Small intestine (tissue), 7 donors: ENCODE measurements around the gene ERG. TPM values are rescaled to one million over a fixed set of nuclear protein-coding genes. Genes with fewer than 3 reads are reported as not detected.

Source experiments
- DNase-seq, 2 donors: peaks; one replicate each; pipeline versions ENCODE4 v3.0.0 to v3.0.0-alpha.2; 2013
- FAIRE-seq: peaks from 2 replicates; lab custom pipeline; 2012; peaks lifted over from hg19 to GRCh38; lab: Jason Lieb, UNC
- H3K27ac ChIP-seq, 3 donors: one replicate each; pipeline ENCODE4 v1.5.1; 2013; ENCODE audit warnings: low read length in 2 of 3, mild to moderate bottlenecking in 2 of 3, control low read depth in 1 of 3, inconsistent platforms in 1 of 3, low read depth in 1 of 3, moderate library complexity in 1 of 3
- H3K27me3 ChIP-seq, 3 donors: one replicate each; pipeline ENCODE4 v1.6.1; 2013; ENCODE audit warnings: low read length in 3 of 3, inconsistent platforms in 1 of 3; ENCODE audit not compliant: control insufficient read depth in 3 of 3, insufficient read depth in 3 of 3
- H3K36me3 ChIP-seq, 3 donors: one replicate each; pipeline ENCODE4 v1.6.1; 2013; ENCODE audit warnings: low read length in 3 of 3, inconsistent platforms in 1 of 3, low read depth in 1 of 3, mild to moderate bottlenecking in 1 of 3, moderate library complexity in 1 of 3; ENCODE audit not compliant: control insufficient read depth in 3 of 3, insufficient read depth in 2 of 3
- H3K4me1 ChIP-seq, 3 donors: one replicate each; pipeline ENCODE4 v1.6.1; 2013; ENCODE audit warnings: low read length in 2 of 3, inconsistent platforms in 1 of 3, low read depth in 1 of 3, mild to moderate bottlenecking in 1 of 3, moderate library complexity in 1 of 3; ENCODE audit not compliant: control insufficient read depth in 3 of 3, insufficient read depth in 2 of 3
- H3K4me3 ChIP-seq, 3 donors: one replicate each; pipeline ENCODE4 v1.5.1; 2013; ENCODE audit warnings: low read length in 3 of 3, control low read depth in 1 of 3, inconsistent platforms in 1 of 3, low read depth in 1 of 3, mild to moderate bottlenecking in 1 of 3, moderate library complexity in 1 of 3
- H3K9me3 ChIP-seq, 2 donors: one replicate each; pipeline ENCODE4 v1.6.1; 2013; ENCODE audit warnings: low read depth in 1 of 2, low read length in 1 of 2; ENCODE audit not compliant: control insufficient read depth in 2 of 2, insufficient read depth in 1 of 2
- WGBS, 3 donors: extraction: QIAGEN DNeasy Blood & Tissue Kit; methylation state at CpG; one replicate each; pipeline ENCODE4 v1.1.7; 2013; 5-methylcytosine and 5-hydroxymethylcytosine counted together
- polyA plus RNA-seq, 4 donors: library from polyadenylated mRNA; stranded (reverse) in 3 of 4; unstranded in 1 of 4; fragments of 200-250 nt in 3 of 4; fragments of 120-200 nt in 1 of 4; gene quantifications; one replicate each; pipeline versions ENCODE4 v1.2.1 to v1.2.3, GENCODE V29; 2013
- donor health status: healthy with polysubstance abuse.
- donor health status: control.
- donor health status: control.
- donor health status: Bipolar disorder and iron deficiency.
- donor health status: healthy.

The ERG gene
- polyA plus RNA-seq, 4 donors = 0.22 to 10.8 (median 3.4) TPM

DNA sequence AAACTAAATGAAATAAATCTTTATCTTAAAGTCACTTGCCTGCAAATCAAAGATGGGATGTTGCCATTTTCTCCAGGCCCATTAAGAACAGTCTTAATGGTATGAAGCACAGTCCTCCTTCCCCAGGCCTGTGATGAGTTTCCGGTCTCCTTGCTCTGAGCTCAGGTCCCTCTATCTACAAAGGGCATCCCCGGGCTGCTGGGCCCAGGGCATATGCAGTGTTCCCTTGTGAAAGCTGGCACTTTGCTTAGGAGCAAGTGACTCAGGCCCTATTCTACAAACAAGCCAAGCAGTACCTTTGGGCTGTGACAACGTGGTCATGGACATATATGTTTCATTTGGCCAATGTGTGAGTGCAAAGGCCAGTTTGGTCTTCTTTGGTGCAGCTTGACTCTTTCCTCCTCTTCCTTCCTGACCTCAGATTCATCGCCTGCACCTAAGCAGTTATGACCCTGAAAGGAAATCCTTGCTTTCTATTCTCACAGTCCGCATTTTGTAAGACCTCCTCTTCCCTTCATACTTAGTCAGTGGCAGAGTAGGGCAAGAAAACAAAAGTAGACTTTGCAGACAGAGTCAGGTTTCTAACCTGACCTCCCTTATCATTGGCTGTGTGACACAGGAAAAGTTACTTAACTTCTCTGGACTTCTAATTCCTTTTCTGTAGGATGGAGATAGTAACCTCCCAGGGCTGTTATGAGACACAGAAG, 109.5 kb downstream of the ERG start:
- no peaks in the 10 kb centered on the region for H3K36me3 ChIP-seq

DNA sequence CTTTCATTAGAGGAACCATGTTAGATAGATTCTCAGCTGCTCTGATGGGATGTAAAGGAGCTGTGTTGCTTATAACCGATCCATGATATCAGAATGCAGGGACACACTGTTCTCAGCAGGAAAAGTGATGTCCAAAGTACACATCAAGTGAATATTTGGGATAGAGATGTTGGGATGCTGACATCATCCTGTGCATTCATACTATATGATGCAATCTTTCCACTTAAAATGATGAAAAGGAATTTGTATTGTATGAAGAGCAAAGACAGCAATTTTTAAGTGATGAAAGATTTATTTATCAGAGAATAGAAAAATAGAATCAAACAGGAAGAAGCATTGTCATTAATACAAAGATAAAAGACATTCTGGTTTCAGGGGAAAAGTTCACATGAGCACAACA, 110.1 kb downstream of the ERG start:
- WGBS, 3 donors = 58 to 91% (median 77%) methylated on average over 1 of the region's 1 CpG
- Histone ChIP-seq H3K27me3 (no peaks in the 10 kb centered on the region), H3K36me3 (no peaks in the 10 kb centered on the region), H3K4me3 (no peak overlapping the region), H3K9me3 (no peaks in the 10 kb centered on the region), H3K4me1 (no peaks in the 10 kb centered on the region), H3K27ac (no peak overlapping the region)
- FAIRE-seq = no peak
- no peak for DNase-seq

More for the DNA sequence above, 109.5 kb downstream of the ERG start:
- Histone ChIP-seq H3K4me1 (no peaks in the 10 kb centered on the region), H3K4me3 (no peak overlapping the region), H3K9me3 (no peaks in the 10 kb centered on the region), H3K27ac (no peak overlapping the region), H3K27me3 (no peaks in the 10 kb centered on the region)
- 57 to 75% (median 57%) methylated on average over 5 of the region's 5 CpGs for WGBS, 3 donors
- FAIRE-seq (no peak), DNase-seq (no peak)

DNA sequence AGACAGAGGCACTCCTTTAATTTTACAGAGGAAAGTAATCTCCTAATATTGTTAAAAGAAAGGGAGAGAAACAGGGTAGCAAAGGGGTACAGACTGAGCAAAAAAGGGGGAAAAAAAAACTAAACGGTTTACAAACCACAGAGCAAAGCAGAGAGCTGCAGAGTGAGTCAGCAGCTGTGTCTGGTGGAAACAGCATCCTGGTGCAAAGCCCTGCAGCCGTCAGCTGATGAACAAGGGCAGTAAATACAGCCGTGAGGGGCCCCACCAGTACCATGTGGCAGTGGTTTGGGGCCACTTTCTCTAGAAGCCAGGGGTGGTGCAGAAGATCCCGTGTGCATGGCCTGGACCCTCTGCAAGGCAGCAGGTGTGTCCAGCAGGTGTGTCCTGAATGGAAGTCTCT, 111.3 kb downstream of the ERG start:
- H3K9me3 ChIP-seq = no peaks in the 10 kb centered on the region
- no peaks in the 10 kb centered on the region for H3K4me1 ChIP-seq
- no peak overlapping the region for H3K4me3 ChIP-seq
- H3K27me3 ChIP-seq = no peaks in the 10 kb centered on the region
- FAIRE-seq (no peak), DNase-seq (no peak)
- H3K36me3 ChIP-seq = no peaks in the 10 kb centered on the region
- no peak overlapping the region for H3K27ac ChIP-seq
- WGBS, 3 donors = 28 to 40% (median 30%) methylated on average over 4 of the region's 4 CpGs

DNA sequence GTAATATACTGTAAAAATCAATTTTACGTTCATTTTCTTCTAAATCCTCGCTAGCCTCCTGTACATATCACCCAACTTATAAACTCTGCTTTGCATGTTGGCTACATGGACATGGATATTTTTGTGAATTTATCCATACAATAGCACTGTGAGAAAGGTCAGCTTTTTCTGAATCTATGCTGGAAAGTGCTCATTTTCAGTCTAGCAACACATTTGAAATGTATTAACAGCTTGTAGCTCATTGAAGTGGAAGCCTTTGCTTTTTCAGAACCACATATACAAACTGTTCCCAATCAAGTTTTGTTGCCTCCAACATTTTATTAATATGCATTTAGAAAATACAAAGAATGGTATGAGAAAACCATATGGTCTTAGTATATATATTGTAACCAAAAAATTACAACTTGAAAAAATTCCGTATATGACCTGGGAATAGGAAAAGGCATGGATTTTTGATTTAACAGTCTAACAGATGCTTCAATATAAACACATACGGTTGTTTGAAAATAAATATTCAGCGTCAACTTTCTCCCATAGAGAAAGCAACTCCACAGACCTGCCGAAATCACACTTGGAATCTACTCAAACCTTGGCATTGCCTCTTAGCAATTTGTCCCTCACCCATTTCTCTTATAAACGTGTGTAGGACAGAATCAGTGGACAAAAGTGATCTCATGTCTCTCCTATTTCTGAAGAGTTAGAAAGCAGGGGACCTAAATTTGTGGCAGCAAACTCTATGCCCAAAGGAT, 112.7 kb downstream of the ERG start:
- Histone ChIP-seq H3K4me3 (no peak overlapping the region), H3K36me3 (no peaks in the 10 kb centered on the region), H3K4me1 (no peaks in the 10 kb centered on the region), H3K27ac (no peak overlapping the region), H3K9me3 (no peaks in the 10 kb centered on the region), H3K27me3 (no peaks in the 10 kb centered on the region)
- FAIRE-seq = no peak
- no peak for DNase-seq
- 79 to 84% (median 83%) methylated on average over 7 of the region's 7 CpGs for WGBS, 3 donors

DNA sequence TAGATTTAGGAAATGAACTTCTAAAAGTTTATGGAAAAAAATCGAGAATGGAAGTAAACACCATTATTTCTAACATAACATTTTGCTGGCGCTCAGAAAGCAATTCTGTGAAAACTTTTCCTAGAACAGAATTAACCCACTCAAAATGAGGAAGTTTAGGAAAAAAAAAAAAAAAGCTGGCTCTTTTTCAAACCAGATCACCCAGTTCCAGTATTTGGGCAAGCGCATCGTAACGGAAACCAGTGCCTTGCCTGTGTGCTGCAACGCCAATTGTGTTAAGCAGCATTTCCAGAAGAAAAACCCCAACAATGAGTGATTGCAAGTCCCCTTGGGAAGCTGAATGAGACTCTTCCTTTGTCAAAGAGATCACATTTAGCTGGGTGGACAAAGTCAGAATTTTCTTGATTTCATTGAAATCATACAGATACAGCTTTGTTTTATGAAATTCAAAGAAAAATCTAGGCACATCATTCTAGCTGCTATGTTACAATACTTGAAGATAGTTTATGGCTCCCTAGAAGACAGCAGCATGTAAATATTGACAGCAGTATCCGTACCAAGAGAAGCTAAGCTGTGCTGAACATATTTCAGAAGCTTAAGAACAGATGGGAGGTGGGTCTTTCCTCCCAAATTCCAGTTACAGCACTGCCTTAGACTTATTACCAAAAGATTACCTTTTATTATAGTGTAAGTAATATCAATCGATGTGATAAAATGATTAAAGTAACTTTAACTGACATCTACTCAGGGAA, 113.4 kb downstream of the ERG start:
- DNase-seq = no peak
- Histone ChIP-seq H3K4me3 (no peak overlapping the region), H3K27ac (no peak overlapping the region), H3K36me3 (no peaks in the 10 kb centered on the region), H3K27me3 (no peaks in the 10 kb centered on the region), H3K4me1 (no peaks in the 10 kb centered on the region), H3K9me3 (no peaks in the 10 kb centered on the region)
- no peak for FAIRE-seq
- WGBS, 3 donors = 48 to 82% (median 61%) methylated on average over 8 of the region's 8 CpGs

DNA sequence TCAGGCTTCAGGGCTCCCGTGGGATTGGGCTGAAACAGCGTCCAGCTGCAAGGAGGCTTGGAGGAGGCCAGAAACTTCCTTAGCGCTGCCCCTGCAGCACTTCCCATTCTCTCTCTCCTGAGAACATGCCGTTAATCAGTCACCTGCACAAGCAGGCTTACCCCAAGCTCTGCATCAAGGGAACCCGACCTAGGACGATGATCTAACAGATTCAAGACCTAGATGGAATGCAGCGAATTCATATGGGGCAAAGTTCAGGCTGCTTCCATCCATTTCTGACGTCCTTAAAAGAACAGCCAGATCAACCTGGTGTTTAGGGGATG, 114.1 kb downstream of the ERG start:
- FAIRE-seq (no peak), DNase-seq (no peak)
- H3K27me3 ChIP-seq = no peaks in the 10 kb centered on the region
- H3K9me3 ChIP-seq = no peaks in the 10 kb centered on the region
- WGBS, 3 donors = 27 to 37% (median 33%) methylated on average over 8 of the region's 8 CpGs
- no peaks in the 10 kb centered on the region for H3K4me1 ChIP-seq
- H3K36me3 ChIP-seq = no peaks in the 10 kb centered on the region
- no peak overlapping the region for H3K4me3 ChIP-seq
- no peak overlapping the region for H3K27ac ChIP-seq

DNA sequence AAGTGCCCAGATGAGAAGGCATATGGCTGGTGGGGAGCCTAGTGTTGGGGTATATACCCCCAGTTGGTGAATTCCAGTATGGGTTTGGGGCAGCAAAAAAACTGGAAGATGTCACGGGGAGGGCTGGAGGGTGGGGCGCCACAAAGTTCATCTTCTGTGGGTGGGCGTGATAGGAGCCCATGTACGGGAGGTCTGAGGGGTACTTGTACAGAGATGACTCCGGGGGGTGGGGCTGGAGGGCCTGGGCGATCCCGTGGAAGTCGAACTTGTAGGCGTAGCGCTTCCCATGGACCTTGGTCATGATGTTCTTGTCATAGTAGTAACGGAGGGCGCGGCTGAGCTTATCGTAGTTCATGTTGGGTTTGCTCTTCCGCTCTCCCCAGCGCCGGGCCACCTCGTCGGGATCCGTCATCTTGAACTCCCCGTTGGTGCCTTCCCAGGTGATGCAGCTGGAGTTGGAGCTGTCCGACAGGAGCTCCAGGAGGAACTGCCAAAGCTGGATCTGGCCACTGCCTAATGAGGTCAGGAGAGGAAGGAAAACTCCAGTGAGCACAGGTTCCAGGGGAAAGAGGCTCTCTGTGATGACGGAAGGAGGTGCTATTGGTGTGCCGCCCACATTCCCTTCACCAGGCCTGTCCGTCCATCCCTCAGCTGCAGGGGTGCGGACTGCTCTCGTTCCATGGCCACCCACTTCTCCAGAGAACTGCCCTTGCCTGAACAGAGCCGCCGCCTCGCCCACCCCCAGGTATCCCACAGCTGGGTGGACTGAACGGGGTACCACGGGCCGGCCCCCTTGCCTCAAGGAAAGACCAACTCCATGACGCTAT, 114.7 kb downstream of the ERG start:
- no peak for FAIRE-seq
- H3K27ac ChIP-seq = no peak overlapping the region
- no peaks in the 10 kb centered on the region for H3K27me3 ChIP-seq
- H3K9me3 ChIP-seq = no peaks in the 10 kb centered on the region
- H3K36me3 ChIP-seq = no peaks in the 10 kb centered on the region
- no peaks in the 10 kb centered on the region for H3K4me1 ChIP-seq
- no peak overlapping the region for H3K4me3 ChIP-seq
- DNase-seq = no peak
- 87 to 88% (median 88%) methylated on average over 33 to 34 of the region's 34 CpGs for WGBS, 3 donors
